CD4-positive, alpha-beta T cell (primary cell): ENCODE measurements around the gene UBR3. TPM values are rescaled to one million over a fixed set of nuclear protein-coding genes. Genes with fewer than 3 reads are reported as not detected.
"Not testable (repeated sequence)": the region's sequence is repeated elsewhere in the genome, so short reads cannot be mapped to it uniquely, and the experiment has no call there.

Experiments
- ATAC-seq: fragments of 200-7000 bp; cut with Tn5 transposase; one replicate; pipeline ENCODE4 v1.10.0; 2022; ENCODE audit warnings: mild to moderate bottlenecking; ENCODE audit not compliant: poor library complexity
- CTCF ChIA-PET: fragments of 350-600 bp; sonication (Branson Sonifier 250); formaldehyde crosslinking; loops from one replicate; lab custom pipeline; 2021; ENCODE audit warnings: antibody characterized with exemption, inconsistent platforms; lab: Charles Lee
- POLR2A ChIA-PET: fragments of 350-600 bp; sonication (Branson Sonifier 250); formaldehyde crosslinking; loops from one replicate; lab custom pipeline; 2021; ENCODE audit warnings: antibody characterized with exemption, inconsistent platforms; lab: Charles Lee
- DNase-seq, 14 experiments: peaks; one replicate each; pipeline ENCODE4 v3.0.0-alpha.2; 2013 to 2020; ENCODE audit warnings: mixed read lengths in 2 of 14
- H3K27ac ChIP-seq, 2 donors: one replicate each; pipeline versions ENCODE4 v1.5.1 to v1.7.0; 2013; ENCODE audit warnings: low read length in 2 of 2, low read depth in 1 of 2, mild to moderate bottlenecking in 1 of 2
- H3K27me3 ChIP-seq, 2 experiments: 1 replicate in 1 of 2; 2 replicates in 1 of 2; pipeline versions ENCODE4 v1.6.1 to v1.7.0; 2013; ENCODE audit warnings: low read length in 2 of 2, control low read depth in 1 of 2, mild to moderate bottlenecking in 1 of 2, moderate library complexity in 1 of 2; ENCODE audit not compliant: insufficient read depth in 2 of 2, control insufficient read depth in 1 of 2
- H3K36me3 ChIP-seq: one replicate; pipeline ENCODE4 v1.6.1; 2013; ENCODE audit warnings: low read length, control low read depth; ENCODE audit not compliant: insufficient read depth
- H3K4me1 ChIP-seq: one replicate; pipeline ENCODE4 v1.6.1; 2013; ENCODE audit warnings: low read length, control low read depth; ENCODE audit not compliant: insufficient read depth
- H3K4me3 ChIP-seq: one replicate; pipeline ENCODE4 v1.5.1; 2013; ENCODE audit warnings: mild to moderate bottlenecking, low read length, moderate library complexity
- H3K9me3 ChIP-seq, 2 experiments: 1 replicate in 1 of 2; 2 replicates in 1 of 2; pipeline versions ENCODE4 v1.6.1 to v1.7.0; 2013; ENCODE audit warnings: low read length in 2 of 2, mild to moderate bottlenecking in 2 of 2, control low read depth in 1 of 2, moderate library complexity in 1 of 2; ENCODE audit not compliant: control insufficient read depth in 1 of 2, insufficient read depth in 1 of 2
- H3K27ac Mint-ChIP-seq: one replicate; pipeline ENCODE4 v1.8.0; 2020; ENCODE audit warnings: mixed read lengths
- H3K27me3 Mint-ChIP-seq: one replicate; pipeline ENCODE4 v1.8.0; 2021; ENCODE audit warnings: mixed read lengths
- H3K36me3 Mint-ChIP-seq: one replicate; pipeline ENCODE4 v1.8.0; 2021; ENCODE audit warnings: low read depth, mixed read lengths
- H3K4me1 Mint-ChIP-seq: one replicate; pipeline ENCODE4 v1.8.0; 2021; ENCODE audit warnings: low read depth, mixed read lengths
- H3K4me3 Mint-ChIP-seq: one replicate; pipeline ENCODE4 v1.8.0; 2020; ENCODE audit warnings: mild to moderate bottlenecking, mixed read lengths
- H3K9me3 Mint-ChIP-seq: one replicate; pipeline ENCODE4 v1.8.0; 2020; ENCODE audit warnings: mixed read lengths
- CTCF ChIP-seq: fragments of 200-600 bp; IDR thresholded peaks from one replicate; pipeline ENCODE4 v1.8.0; 2022; ENCODE audit warnings: antibody characterized with exemption, mild to moderate bottlenecking
- intact Hi-C, 2 experiments: fragments of 100-400 bp; cut with DNase I in 1 of 2; cut with micrococcal nuclease in 1 of 2; formaldehyde crosslinking; loops; one replicate each; pipeline versions ENCODE4 v1.15.1 to v1.9.0; 2023 to 2025; cut with DNase I, micrococcal nuclease
- total RNA-seq, 174 experiments: library from RNA in 2 of 174; stranded (reverse) in 2 of 174; gene quantifications; one replicate each; pipeline ENCODE4 v1.2.3 and lab custom pipeline; 2021 to 2026

The UBR3 gene
- total RNA-seq, 2 experiments from 2014 or later, result 32.1 to 35.2 TPM

- H3K4me3 Mint-ChIP-seq, result no peak overlapping the region
- TF ChIP-seq CTCF, result no peak
- H3K27me3 Mint-ChIP-seq, result no peaks in the 10 kb centered on the region
- ChIA-PET CTCF (no interaction called here), POLR2A (no interaction called here)
- Histone ChIP-seq H3K4me3 (no peak overlapping the region), H3K9me3 (no peaks in the 10 kb centered on the region), H3K36me3 (peaks cover 54% of the 10 kb centered on the region), H3K27me3 (no peaks in the 10 kb centered on the region), H3K27ac (no peak overlapping the region), H3K4me1 (no peaks in the 10 kb centered on the region)
- H3K9me3 Mint-ChIP-seq, result no peaks in the 10 kb centered on the region
- peaks cover 70% of the 10 kb centered on the region for H3K36me3 Mint-ChIP-seq
- DNase-seq (no peak), ATAC-seq (no peak)
- H3K4me1 Mint-ChIP-seq, result no peaks in the 10 kb centered on the region
- no peak overlapping the region for H3K27ac Mint-ChIP-seq
- intact Hi-C loops, result no loop called here
Measured at GRCh38 chr2:169946546-169946945, 119.3 kb downstream of the UBR3 start.

GRCh38 chr2:169955940-169956339 lies 128.7 kb downstream of the UBR3 start:
- intact Hi-C loops, result no loop called here
- Histone ChIP-seq H3K36me3 (peaks cover 12% of the 10 kb centered on the region), H3K9me3 (no peaks in the 10 kb centered on the region), H3K27ac (no peak overlapping the region), H3K4me1 (no peaks in the 10 kb centered on the region), H3K4me3 (no peak overlapping the region), H3K27me3 (no peaks in the 10 kb centered on the region)
- CTCF ChIA-PET, result no interaction called here
- Mint-ChIP-seq H3K4me1 (no peaks in the 10 kb centered on the region), H3K27ac (no peak overlapping the region), H3K27me3 (no peaks in the 10 kb centered on the region), H3K4me3 (no peak overlapping the region), H3K36me3 (peaks cover 92% of the 10 kb centered on the region), H3K9me3 (no peaks in the 10 kb centered on the region)
- POLR2A ChIA-PET, result no interaction called here
- ATAC-seq (no peak), DNase-seq (no peak)
- TF ChIP-seq CTCF, result no peak

GRCh38 chr2:169957219-169957618 lies 130.0 kb downstream of the UBR3 start:
- H3K27me3 ChIP-seq, H3K9me3 ChIP-seq: not testable (repeated sequence)

GRCh38 chr2:169961911-169962310 lies 134.7 kb downstream of the UBR3 start:
- no peak overlapping the region for H3K27ac Mint-ChIP-seq
- POLR2A ChIA-PET, result interaction anchor here (0.6 kb wide), 1 partner anchor 13 kb away, joined by 3 read pairs; no protein-coding TSS in a partner anchor
- Histone ChIP-seq H3K27me3 (no peaks in the 10 kb centered on the region), H3K27ac (no peak overlapping the region), H3K4me3 (no peak overlapping the region), H3K9me3 (no peaks in the 10 kb centered on the region), H3K36me3 (peaks cover 37% of the 10 kb centered on the region), H3K4me1 (no peaks in the 10 kb centered on the region)
- intact Hi-C loops, result no loop called here
- CTCF ChIA-PET, result no interaction called here
- no peaks in the 10 kb centered on the region for H3K9me3 Mint-ChIP-seq
- peaks cover 5% of the 10 kb centered on the region for H3K4me1 Mint-ChIP-seq
- ATAC-seq, result no peak
- DNase-seq, result peak in 2 of 14 experiments; percentile 26 to 53
- H3K36me3 Mint-ChIP-seq, result peaks cover 89% of the 10 kb centered on the region
- H3K4me3 Mint-ChIP-seq, result no peak overlapping the region
- TF ChIP-seq CTCF, result no peak
- H3K27me3 Mint-ChIP-seq, result no peaks in the 10 kb centered on the region

More at GRCh38 chr2:169957219-169957618, 130.0 kb downstream of the UBR3 start:
- H3K4me3 Mint-ChIP-seq, H3K4me1 Mint-ChIP-seq, H3K27me3 Mint-ChIP-seq, intact Hi-C loops, H3K27ac Mint-ChIP-seq, POLR2A ChIA-PET, DNase-seq, H3K4me3 ChIP-seq, H3K4me1 ChIP-seq, CTCF ChIA-PET, ATAC-seq, H3K9me3 Mint-ChIP-seq, H3K27ac ChIP-seq: not testable (repeated sequence)
- H3K36me3 ChIP-seq, result peaks cover 20% of the 10 kb centered on the region
- peaks cover 91% of the 10 kb centered on the region for H3K36me3 Mint-ChIP-seq
